ENCODE measurements around the gene EPB41.

DNA sequence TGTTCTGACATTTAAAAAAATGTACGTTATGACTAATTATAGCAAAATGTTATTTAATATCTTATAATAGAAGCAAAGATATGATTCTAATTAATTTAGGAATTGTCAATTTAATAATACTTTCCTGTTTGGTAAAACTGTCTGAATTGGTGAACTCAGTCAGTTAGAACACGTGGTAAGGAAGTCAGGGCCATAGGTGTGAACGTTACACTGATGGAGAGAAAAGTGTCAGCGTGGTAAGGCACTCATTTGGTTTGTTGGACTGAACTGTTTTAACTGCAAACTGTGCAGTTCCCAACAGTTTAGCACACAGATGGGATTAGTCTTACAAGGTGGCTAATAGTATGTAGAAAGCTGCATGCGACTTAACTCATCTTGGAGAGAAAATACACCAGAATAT lies 102.9 kb downstream of the EPB41 start:
- TF ChIP-seq POLR2A (IDR thresholded peaks at IDR 0.05), result no peak
- TF ChIP-seq, protein P1, sequence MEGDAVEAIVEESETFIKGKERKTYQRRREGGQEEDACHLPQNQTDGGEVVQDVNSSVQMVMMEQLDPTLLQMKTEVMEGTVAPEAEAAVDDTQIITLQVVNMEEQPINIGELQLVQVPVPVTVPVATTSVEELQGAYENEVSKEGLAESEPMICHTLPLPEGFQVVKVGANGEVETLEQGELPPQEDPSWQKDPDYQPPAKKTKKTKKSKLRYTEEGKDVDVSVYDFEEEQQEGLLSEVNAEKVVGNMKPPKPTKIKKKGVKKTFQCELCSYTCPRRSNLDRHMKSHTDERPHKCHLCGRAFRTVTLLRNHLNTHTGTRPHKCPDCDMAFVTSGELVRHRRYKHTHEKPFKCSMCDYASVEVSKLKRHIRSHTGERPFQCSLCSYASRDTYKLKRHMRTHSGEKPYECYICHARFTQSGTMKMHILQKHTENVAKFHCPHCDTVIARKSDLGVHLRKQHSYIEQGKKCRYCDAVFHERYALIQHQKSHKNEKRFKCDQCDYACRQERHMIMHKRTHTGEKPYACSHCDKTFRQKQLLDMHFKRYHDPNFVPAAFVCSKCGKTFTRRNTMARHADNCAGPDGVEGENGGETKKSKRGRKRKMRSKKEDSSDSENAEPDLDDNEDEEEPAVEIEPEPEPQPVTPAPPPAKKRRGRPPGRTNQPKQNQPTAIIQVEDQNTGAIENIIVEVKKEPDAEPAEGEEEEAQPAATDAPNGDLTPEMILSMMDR (IDR thresholded peaks at IDR 0.05), result no peak
- TF ChIP-seq EP300 (IDR thresholded peaks at IDR 0.05), result no peak

Measured in ovary (tissue), 3 donors.